HepG2 (cell line): ENCODE measurements around the gene PLA2R1. TPM values are rescaled to one million over a fixed set of nuclear protein-coding genes. Genes with fewer than 3 reads are reported as not detected.

Source experiments
- CENPT ChIP-seq: sonication (generic); formaldehyde crosslinking; IDR thresholded peaks from 2 replicates; pipeline ENCODE4 v1.8.0; 2022; ENCODE audit warnings: low read depth, mild to moderate bottlenecking, moderate library complexity, missing genetic modification reagents
- ELF3 ChIP-seq: IDR thresholded peaks from 2 replicates; pipeline ENCODE4 v1.6.1; 2016; ENCODE audit warnings: missing genetic modification reagents, missing compliant biosample characterization
- HBP1 ChIP-seq: IDR thresholded peaks from 2 replicates; pipeline ENCODE4 v1.6.1; 2016; ENCODE audit warnings: low read depth, control low read depth
- NFIB ChIP-seq: sonication (generic); formaldehyde crosslinking; IDR thresholded peaks from 2 replicates; pipeline ENCODE4 v1.9.0; 2021; ENCODE audit warnings: missing genetic modification reagents, mild to moderate bottlenecking, borderline replicate concordance
- PCBP2 ChIP-seq: fragments of 200-400 bp; formaldehyde crosslinking; optimal IDR thresholded peaks from 2 replicates; pipeline ENCODE3; 2018; ENCODE audit warnings: low read length, low read depth; ENCODE audit not compliant: poor library complexity, severe bottlenecking
- PLSCR1 ChIP-seq: sonication (generic); formaldehyde crosslinking; IDR thresholded peaks from 2 replicates; pipeline ENCODE4 v1.5.0; 2020; ENCODE audit warnings: missing genetic modification reagents, mild to moderate bottlenecking, borderline replicate concordance
- RFX5 ChIP-seq: IDR thresholded peaks from 2 replicates; pipeline ENCODE4 v1.6.1; 2011; ENCODE audit warnings: low read depth, low read length, improper control_type of control experiment
- SMAD3 ChIP-seq: sonication (generic); formaldehyde crosslinking; IDR thresholded peaks from 2 replicates; pipeline ENCODE4 v1.4.0; 2020; ENCODE audit warnings: missing genetic modification reagents
- ZFP62 ChIP-seq: sonication (generic); formaldehyde crosslinking; IDR thresholded peaks from 2 replicates; pipeline ENCODE4 v1.4.0; 2020; ENCODE audit warnings: missing genetic modification reagents
- ZNF414 ChIP-seq: sonication (generic); formaldehyde crosslinking; IDR thresholded peaks from 2 replicates; pipeline ENCODE4 v1.5.0; 2020; ENCODE audit warnings: missing genetic modification reagents
- ZNF441 ChIP-seq: sonication (generic); formaldehyde crosslinking; IDR thresholded peaks from 2 replicates; pipeline ENCODE4 v1.7.0; 2021; ENCODE audit warnings: missing genetic modification reagents, borderline replicate concordance
- polyA plus RNA-seq, 8 experiments: library from polyadenylated mRNA; depleted of rRNA in 3 of 8; stranded (reverse) in 7 of 8; unstranded in 1 of 8; fragments of >200 nt; fragmentation: Illumina TruSeq in 4 of 8; extraction: Trizol in 4 of 8; gene quantifications; 2 replicates each; pipeline versions ENCODE4 v1.2.1 to v1.2.3, GENCODE V29; 2011 to 2016; ENCODE audit warnings: low read depth in 4 of 8, missing spikeins in 1 of 8, mixed read lengths in 1 of 8; ENCODE audit not compliant: insufficient read depth in 1 of 8
- total RNA-seq, 5 experiments: library from RNA; depleted of rRNA; stranded (reverse); fragments of >200 nt; fragmentation: Illumina TruSeq; extraction: Trizol; gene quantifications; 2 replicates each; pipeline ENCODE4 v1.2.3, GENCODE V29; 2016; ENCODE audit warnings: low read depth in 1 of 5
- TF ChIP-seq, protein P1 (sequence below): sonication (generic); formaldehyde crosslinking; IDR thresholded peaks from 2 replicates; pipeline ENCODE4 v1.4.0; 2020; ENCODE audit warnings: missing genetic modification reagents

The PLA2R1 gene
- total and polyA plus RNA-seq, 2 of the 13 experiments (the other 11 are each of a cell fraction or from before 2014, with no cell fraction given) = not detected

- TF ChIP-seq HBP1 (CRISPR knock-in tag) (no peak), NFIB (CRISPR knock-in tag) (no peak), ZFP62 (no peak), RFX5 (no peak), ELF3 (CRISPR knock-in tag) (no peak), CENPT (CRISPR knock-in tag) (no peak), PCBP2 (no peak), ZNF441 (CRISPR knock-in tag) (no peak), SMAD3 (CRISPR knock-in tag) (no peak), ZNF414 (CRISPR knock-in tag) (no peak), PLSCR1 (CRISPR knock-in tag) (no peak)
- TF ChIP-seq, protein P1, sequence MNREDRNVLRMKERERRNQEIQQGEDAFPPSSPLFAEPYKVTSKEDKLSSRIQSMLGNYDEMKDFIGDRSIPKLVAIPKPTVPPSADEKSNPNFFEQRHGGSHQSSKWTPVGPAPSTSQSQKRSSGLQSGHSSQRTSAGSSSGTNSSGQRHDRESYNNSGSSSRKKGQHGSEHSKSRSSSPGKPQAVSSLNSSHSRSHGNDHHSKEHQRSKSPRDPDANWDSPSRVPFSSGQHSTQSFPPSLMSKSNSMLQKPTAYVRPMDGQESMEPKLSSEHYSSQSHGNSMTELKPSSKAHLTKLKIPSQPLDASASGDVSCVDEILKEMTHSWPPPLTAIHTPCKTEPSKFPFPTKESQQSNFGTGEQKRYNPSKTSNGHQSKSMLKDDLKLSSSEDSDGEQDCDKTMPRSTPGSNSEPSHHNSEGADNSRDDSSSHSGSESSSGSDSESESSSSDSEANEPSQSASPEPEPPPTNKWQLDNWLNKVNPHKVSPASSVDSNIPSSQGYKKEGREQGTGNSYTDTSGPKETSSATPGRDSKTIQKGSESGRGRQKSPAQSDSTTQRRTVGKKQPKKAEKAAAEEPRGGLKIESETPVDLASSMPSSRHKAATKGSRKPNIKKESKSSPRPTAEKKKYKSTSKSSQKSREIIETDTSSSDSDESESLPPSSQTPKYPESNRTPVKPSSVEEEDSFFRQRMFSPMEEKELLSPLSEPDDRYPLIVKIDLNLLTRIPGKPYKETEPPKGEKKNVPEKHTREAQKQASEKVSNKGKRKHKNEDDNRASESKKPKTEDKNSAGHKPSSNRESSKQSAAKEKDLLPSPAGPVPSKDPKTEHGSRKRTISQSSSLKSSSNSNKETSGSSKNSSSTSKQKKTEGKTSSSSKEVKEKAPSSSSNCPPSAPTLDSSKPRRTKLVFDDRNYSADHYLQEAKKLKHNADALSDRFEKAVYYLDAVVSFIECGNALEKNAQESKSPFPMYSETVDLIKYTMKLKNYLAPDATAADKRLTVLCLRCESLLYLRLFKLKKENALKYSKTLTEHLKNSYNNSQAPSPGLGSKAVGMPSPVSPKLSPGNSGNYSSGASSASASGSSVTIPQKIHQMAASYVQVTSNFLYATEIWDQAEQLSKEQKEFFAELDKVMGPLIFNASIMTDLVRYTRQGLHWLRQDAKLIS (CRISPR knock-in tag) = no peak
Measured at GRCh38 chr2:160005908-160006307, 56.5 kb downstream of the PLA2R1 start (continued).
